Ammon's horn (tissue), 1 donor: Measurements from ENCODE around the gene HDAC7.
A peak's percentile ranks its signal among the peaks of the same experiment; 100 is the strongest.

Experiments
- DNase-seq: peaks from one replicate; pipeline ENCODE4 v3.0.0-alpha.2; 2016; ENCODE audit warnings: low spot score

Gene HDAC7

GRCh38 chr12:47778881-47779280 lies 40.8 kb downstream of the HDAC7 start:
- DNase-seq, result no peak

- peak; percentile 97 for DNase-seq
Observed at GRCh38 chr12:47777741-47778558, 41.8 kb downstream of the HDAC7 start.

- no peak for DNase-seq
Observed at GRCh38 chr12:47777151-47777550, 42.6 kb downstream of the HDAC7 start.

- DNase-seq, result no peak
Observed at GRCh38 chr12:47776471-47777143, 43.1 kb downstream of the HDAC7 start.

GRCh38 chr12:47775100-47775911 lies 44.4 kb downstream of the HDAC7 start:
- peak; percentile 73 for DNase-seq

- DNase-seq, result no peak
Observed at GRCh38 chr12:47774663-47775062, 45.0 kb downstream of the HDAC7 start.

- no peak for DNase-seq
Observed at GRCh38 chr12:47773858-47774580, 45.7 kb downstream of the HDAC7 start.

- DNase-seq, result peak; percentile 76
Observed at GRCh38 chr12:47773062-47773857, 46.4 kb downstream of the HDAC7 start, which contains the start of gene SLC48A1. Gene SLC48A1, plus strand, starts transcription at chr12:47773238. Its CDS starts 67 bp downstream, at chr12:47773305.

GRCh38 chr12:47772738-47773061 lies 47.0 kb downstream of the HDAC7 start:
- no peak for DNase-seq

GRCh38 chr12:47772094-47772660 lies 47.5 kb downstream of the HDAC7 start:
- DNase-seq, result no peak

GRCh38 chr12:47771304-47771703 lies 48.4 kb downstream of the HDAC7 start:
- DNase-seq, result no peak

- no peak for DNase-seq
Observed at GRCh38 chr12:47770086-47770726, 49.5 kb downstream of the HDAC7 start.

GRCh38 chr12:47769234-47770085 lies 50.2 kb downstream of the HDAC7 start:
- DNase-seq, result no peak

- DNase-seq, result no peak
Observed at GRCh38 chr12:47768323-47768811, 51.3 kb downstream of the HDAC7 start.

GRCh38 chr12:47767216-47767724 lies 52.4 kb downstream of the HDAC7 start:
- peak; percentile 85 for DNase-seq

GRCh38 chr12:47766502-47767215 lies 53.0 kb downstream of the HDAC7 start:
- DNase-seq, result no peak

GRCh38 chr12:47763481-47764346 lies 56.0 kb downstream of the HDAC7 start:
- DNase-seq, result no peak
